UCSD-AML1 (cell line): ENCODE results near the gene HPS1.
A peak's percentile ranks its signal among the peaks of the same experiment; 100 is the strongest.

Source experiments
- DNase-seq: peaks from one replicate; lab custom pipeline; 2025; ENCODE audit not compliant: unreplicated experiment; lab: John Stamatoyannopoulos, UW

Gene HPS1

GRCh38 chr10:98465866-98466265 lies 19.1 kb upstream of the HPS1 start:
- no peak for DNase-seq

GRCh38 chr10:98463976-98464754 lies 17.4 kb upstream of the HPS1 start:
- peak; percentile 20 for DNase-seq

- no peak for DNase-seq
Observed at GRCh38 chr10:98463016-98463415, 16.3 kb upstream of the HPS1 start.

GRCh38 chr10:98461500-98461842 lies 14.7 kb upstream of the HPS1 start:
- no peak for DNase-seq

- no peak for DNase-seq
Observed at GRCh38 chr10:98460837-98461499, 14.2 kb upstream of the HPS1 start.

- no peak for DNase-seq
Observed at GRCh38 chr10:98458809-98459784, 12.4 kb upstream of the HPS1 start.

- DNase-seq, result no peak
Observed at GRCh38 chr10:98457721-98458120, 11.0 kb upstream of the HPS1 start.

GRCh38 chr10:98456686-98457482 lies 10.1 kb upstream of the HPS1 start:
- no peak for DNase-seq

GRCh38 chr10:98456043-98456570 lies 9.4 kb upstream of the HPS1 start:
- no peak for DNase-seq

GRCh38 chr10:98453729-98454128 lies 7.0 kb upstream of the HPS1 start:
- DNase-seq, result no peak

GRCh38 chr10:98450618-98451017 lies 3.9 kb upstream of the HPS1 start:
- no peak for DNase-seq

GRCh38 chr10:98449287-98449686 lies 2.6 kb upstream of the HPS1 start:
- DNase-seq, result no peak

- DNase-seq, result peak; percentile 61
Observed at GRCh38 chr10:98446151-98446660, 529 bp downstream of the HPS1 start.

- no peak for DNase-seq
Observed at GRCh38 chr10:98445200-98445812, 1.4 kb downstream of the HPS1 start.

GRCh38 chr10:98444314-98445006 lies 2.3 kb downstream of the HPS1 start:
- DNase-seq, result no peak

GRCh38 chr10:98438715-98439114 lies 8.0 kb downstream of the HPS1 start:
- DNase-seq, result no peak

GRCh38 chr10:98436704-98437103 lies 10.0 kb downstream of the HPS1 start:
- no peak for DNase-seq

GRCh38 chr10:98435178-98435577 lies 11.6 kb downstream of the HPS1 start:
- no peak for DNase-seq
